HCT116 (cell line): ENCODE data around the gene RNF13.
"Not testable (repeated sequence)": the region's sequence is repeated elsewhere in the genome, so short reads cannot be mapped to it uniquely, and the experiment has no call there.

Experiments
- ATF3 ChIP-seq: IDR thresholded peaks from 2 replicates; pipeline ENCODE4 v1.6.1; 2012
- CTCF ChIP-seq, 3 experiments: fragments of 200-600 bp in 1 of 3; sonication (generic) in 1 of 3; IDR thresholded peaks in 2 of 3; conservative IDR thresholded peaks in 1 of 3; 2 replicates each; pipeline ENCODE4 v1.5.1; 2012 to 2017; ENCODE audit warnings: low read depth in 2 of 3, low read length in 2 of 3, antibody characterized with exemption in 1 of 3, borderline replicate concordance in 1 of 3, control low read depth in 1 of 3, mild to moderate bottlenecking in 1 of 3, mixed read lengths in 1 of 3, mixed run types in 1 of 3, moderate library complexity in 1 of 3; ENCODE audit not compliant: insufficient read depth in 1 of 3
- EZH2 ChIP-seq: fragments of 200-600 bp; sonication (generic); IDR thresholded peaks from 2 replicates; pipeline ENCODE4 v1.6.1; 2017; ENCODE audit warnings: antibody characterized with exemption, mixed run types
- EZH2phosphoT487 ChIP-seq: fragments of 200-600 bp; IDR thresholded peaks from 2 replicates; pipeline ENCODE4 v1.6.1; 2018; ENCODE audit warnings: antibody characterized with exemption, borderline replicate concordance
- POLR2A ChIP-seq: IDR thresholded peaks from 2 replicates; pipeline ENCODE4 v1.7.0; 2011; ENCODE audit warnings: borderline replicate concordance; ENCODE audit not compliant: insufficient read depth, insufficient read length; ENCODE audit errors: extremely low read depth
- REST ChIP-seq: IDR thresholded peaks from 2 replicates; pipeline ENCODE4 v1.6.1; 2012; ENCODE audit warnings: low read depth

GRCh38 chr3:149938392-149939055 lies 125.5 kb downstream of the RNF13 start:
- not testable (repeated sequence) for TF ChIP-seq ATF3; CTCF (IDR thresholded peaks at IDR 0.05 in 2 of 3, conservative IDR thresholded peaks at IDR 0.05 in 1 of 3; ENCODE audit: borderline replicate concordance in 1 of 3, insufficient read depth in 1 of 3, low read depth in 2 of 3, low read length in 2 of 3); POLR2A; REST; EZH2phosphoT487; EZH2
